D721Med (cell line): Measurements from ENCODE around the gene ATP9A.

Experiments used
- DNase-seq: peaks from one replicate; pipeline ENCODE4 v3.0.0; 2011; ENCODE audit warnings: low spot score; ENCODE audit not compliant: insufficient read length
- FAIRE-seq: peaks from 2 replicates; lab custom pipeline; 2011; peaks lifted over from hg19 to GRCh38; lab: Jason Lieb, UNC
- TF ChIP-seq, protein P1 (sequence below): IDR thresholded peaks from 2 replicates; pipeline ENCODE4 v1.5.1; 2012; ENCODE audit warnings: mild to moderate bottlenecking, control low read depth; ENCODE audit not compliant: insufficient read depth; ENCODE audit errors: missing control alignments

Gene ATP9A

DNA sequence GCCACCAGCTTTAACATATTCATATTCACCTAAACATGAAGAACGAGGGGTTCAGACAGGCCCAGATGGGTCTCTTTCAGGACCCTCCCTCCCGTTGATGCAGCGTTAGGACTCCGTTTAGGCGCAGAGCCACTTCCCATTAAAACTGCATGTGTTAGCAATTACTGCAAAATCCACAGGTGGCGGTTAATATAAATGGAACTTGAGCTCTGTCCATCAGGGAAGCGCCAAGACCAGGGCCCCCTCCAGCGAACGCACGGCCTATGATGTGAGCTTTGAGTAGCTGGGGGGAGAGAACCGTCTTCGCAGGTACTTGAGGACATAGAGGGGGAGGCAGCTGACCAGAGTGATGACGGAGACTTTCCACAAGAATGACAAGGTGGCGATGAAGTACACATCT is 167.2 kb downstream of the ATP9A start:
- TF ChIP-seq, protein P1, sequence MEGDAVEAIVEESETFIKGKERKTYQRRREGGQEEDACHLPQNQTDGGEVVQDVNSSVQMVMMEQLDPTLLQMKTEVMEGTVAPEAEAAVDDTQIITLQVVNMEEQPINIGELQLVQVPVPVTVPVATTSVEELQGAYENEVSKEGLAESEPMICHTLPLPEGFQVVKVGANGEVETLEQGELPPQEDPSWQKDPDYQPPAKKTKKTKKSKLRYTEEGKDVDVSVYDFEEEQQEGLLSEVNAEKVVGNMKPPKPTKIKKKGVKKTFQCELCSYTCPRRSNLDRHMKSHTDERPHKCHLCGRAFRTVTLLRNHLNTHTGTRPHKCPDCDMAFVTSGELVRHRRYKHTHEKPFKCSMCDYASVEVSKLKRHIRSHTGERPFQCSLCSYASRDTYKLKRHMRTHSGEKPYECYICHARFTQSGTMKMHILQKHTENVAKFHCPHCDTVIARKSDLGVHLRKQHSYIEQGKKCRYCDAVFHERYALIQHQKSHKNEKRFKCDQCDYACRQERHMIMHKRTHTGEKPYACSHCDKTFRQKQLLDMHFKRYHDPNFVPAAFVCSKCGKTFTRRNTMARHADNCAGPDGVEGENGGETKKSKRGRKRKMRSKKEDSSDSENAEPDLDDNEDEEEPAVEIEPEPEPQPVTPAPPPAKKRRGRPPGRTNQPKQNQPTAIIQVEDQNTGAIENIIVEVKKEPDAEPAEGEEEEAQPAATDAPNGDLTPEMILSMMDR, result no peak
- DNase-seq (no peak), FAIRE-seq (no peak)

DNA sequence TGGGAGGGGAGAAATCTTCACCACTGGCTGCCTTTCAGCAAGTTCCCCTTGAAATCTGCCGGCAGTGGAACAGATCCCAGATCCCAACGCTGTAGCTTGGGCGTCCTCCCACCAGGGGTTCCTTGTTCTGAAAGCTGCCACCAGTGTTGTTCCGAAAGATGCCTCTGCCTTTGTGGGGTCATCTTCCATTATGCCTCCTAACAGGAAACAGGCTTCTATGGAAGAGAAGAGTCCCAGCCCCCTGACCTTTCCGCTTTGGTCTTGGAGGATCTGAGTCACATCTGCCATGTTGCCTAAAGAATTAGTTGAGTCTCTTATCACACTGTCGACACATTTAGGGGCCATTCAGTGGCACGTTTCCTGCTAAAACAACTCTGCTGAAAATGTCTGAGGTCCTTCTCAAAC is 168.2 kb downstream of the ATP9A start:
- FAIRE-seq (no peak), DNase-seq (no peak)
- TF ChIP-seq, protein P1, result no peak

DNA sequence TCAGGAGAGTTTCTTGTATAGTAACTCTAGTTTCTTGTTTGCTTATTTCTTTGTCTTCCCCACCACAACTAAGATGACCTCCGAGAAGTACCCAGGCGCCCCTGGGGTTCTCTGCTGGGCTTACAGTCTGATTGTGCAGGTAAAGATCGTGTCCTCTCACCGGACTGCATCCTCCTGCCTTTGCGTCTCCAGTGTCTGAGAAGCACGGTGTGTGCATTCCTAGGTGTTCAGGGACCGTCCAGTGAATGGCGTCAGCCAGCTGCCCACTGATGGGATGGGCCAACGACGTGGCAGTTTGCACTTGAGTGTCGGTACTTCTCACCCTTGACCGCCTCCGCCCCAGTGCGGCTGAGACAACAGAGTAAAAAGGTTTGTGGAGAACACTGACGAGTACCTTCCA is 169.6 kb downstream of the ATP9A start:
- TF ChIP-seq, protein P1, result no peak
- FAIRE-seq, result no peak
- DNase-seq, result no peak

DNA sequence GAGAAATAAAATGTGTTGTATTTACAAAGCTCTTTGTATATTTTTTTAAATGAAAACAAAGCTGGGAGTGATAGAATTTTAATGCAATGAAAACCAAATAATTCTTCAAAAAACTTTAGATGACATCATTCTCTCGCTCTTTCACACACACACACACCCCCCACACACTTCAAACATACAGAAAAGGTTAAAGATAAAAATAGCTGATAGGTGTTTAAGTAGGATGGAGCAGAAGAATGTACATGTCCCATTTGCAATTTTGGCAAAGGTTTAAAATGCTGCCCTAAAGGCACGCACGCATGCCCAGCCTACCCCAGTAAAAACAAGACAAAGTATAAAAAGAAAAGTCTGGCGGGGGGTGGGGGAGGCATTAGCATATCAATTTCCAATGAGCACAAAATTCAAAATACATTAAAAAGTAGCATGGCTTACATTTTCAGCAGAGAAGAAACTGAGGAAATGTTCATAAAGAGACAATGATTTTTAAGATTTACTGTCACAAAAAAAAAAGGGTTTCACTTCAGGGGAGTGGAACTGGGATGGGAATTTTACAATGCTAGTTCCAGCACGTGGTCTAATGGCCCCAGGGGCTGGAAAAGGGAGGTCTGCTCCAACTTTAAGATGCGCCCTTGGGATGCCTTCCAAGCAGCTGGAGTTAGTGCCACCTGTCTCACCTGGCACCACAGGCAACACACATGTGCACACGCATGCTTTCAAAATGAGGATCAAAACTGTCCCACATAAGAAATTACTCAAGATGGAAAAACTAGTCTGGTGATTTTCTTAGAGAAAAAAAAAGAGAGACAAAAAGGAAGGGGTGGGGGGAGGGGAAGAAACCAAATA is 170.6 kb downstream of the ATP9A start:
- FAIRE-seq (no peak), DNase-seq (no peak)
- TF ChIP-seq, protein P1, result no peak

DNA sequence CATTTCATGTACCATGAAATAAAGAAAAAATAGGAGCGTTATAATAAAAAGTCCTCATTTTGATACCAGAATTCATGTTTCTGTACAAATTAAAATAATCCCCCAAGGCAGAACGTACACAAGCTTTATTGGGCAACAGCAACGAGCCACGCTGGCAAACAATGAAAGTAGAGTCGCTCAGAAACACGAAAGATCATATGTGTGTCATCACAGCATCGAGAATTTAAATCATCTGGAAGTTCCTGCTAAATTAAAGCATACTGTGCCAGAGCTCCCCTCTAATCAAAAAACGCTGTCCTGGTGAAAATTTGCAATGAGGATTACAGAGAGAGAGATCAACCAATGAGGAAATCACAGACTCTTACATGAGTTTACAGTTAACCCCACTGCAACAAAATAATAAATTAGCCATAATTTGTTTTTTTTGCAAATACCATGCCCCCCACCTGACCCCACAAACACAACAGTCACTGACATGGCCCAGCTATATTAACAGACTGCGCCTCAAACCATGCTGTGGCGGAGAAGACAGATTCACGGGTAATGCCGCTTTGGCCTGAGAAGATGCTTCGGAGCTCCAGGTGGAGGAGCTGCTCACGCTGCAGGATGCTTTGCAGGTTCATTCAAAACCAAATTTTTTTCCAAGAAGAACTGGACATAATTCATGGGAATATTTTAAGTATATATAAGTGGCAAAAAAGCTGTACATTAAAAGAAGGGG is 171.4 kb downstream of the ATP9A start:
- no peak for FAIRE-seq
- TF ChIP-seq, protein P1, result no peak

DNA sequence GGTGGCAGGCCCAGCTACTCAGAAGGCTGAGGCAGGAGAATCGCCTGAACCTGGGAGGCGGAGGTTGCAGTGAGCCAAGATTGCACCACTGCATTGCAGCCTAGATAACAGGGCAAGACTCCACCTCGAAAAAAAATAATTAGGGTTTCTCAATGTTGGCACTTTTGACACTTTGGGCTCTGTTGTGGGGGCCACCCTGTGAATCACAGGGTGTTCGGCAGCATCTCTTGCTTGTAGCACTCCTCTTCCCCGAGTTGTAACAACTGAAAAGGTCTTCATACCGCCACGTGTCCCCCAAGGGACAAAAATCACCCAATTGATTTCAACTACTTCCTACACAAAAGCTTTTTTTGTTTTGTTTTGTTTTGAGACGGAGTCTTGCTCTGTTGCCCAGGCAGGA is 172.4 kb downstream of the ATP9A start:
- DNase-seq (no peak), FAIRE-seq (no peak)
- TF ChIP-seq, protein P1, result no peak

More for the DNA sequence above, 171.4 kb downstream of the ATP9A start:
- DNase-seq, result no peak
